HG02981 (cell line): ENCODE measurements around the gene HOXA7.

Source experiments
- ATAC-seq: cut with Tn5 transposase; IDR thresholded peaks from one replicate; pipeline ENCODE4 v1.9.1; 2021; ENCODE audit warnings: mild to moderate bottlenecking, moderate library complexity; ENCODE audit not compliant: unreplicated experiment

The HOXA7 gene

GRCh38 chr7:27160546-27161213 lies 4.2 kb upstream of the HOXA7 start:
- ATAC-seq: peak; percentile 43

GRCh38 chr7:27160145-27160545 lies 3.7 kb upstream of the HOXA7 start:
- no peak for ATAC-seq

GRCh38 chr7:27159266-27160144 lies 3.0 kb upstream of the HOXA7 start:
- no peak for ATAC-seq

- no peak for ATAC-seq
These were observed 2.2 kb upstream of the HOXA7 start for GRCh38 chr7:27158436-27159265.

GRCh38 chr7:27157702-27158431 lies 1.4 kb upstream of the HOXA7 start:
- ATAC-seq: no peak

- no peak for ATAC-seq
These were observed 634 bp upstream of the HOXA7 start for GRCh38 chr7:27156916-27157701.

GRCh38 chr7:27155816-27156507 lies 513 bp downstream of the HOXA7 start:
- no peak for ATAC-seq

GRCh38 chr7:27154901-27155815 lies 1.3 kb downstream of the HOXA7 start:
- ATAC-seq: no peak

GRCh38 chr7:27154369-27154768 lies 2.1 kb downstream of the HOXA7 start:
- no peak for ATAC-seq

- no peak for ATAC-seq
These were observed 2.9 kb downstream of the HOXA7 start for GRCh38 chr7:27153526-27153925.

GRCh38 chr7:27152816-27153442 lies 3.5 kb downstream of the HOXA7 start:
- no peak for ATAC-seq

- no peak for ATAC-seq
These were observed 4.3 kb downstream of the HOXA7 start, which contains the start of gene HOXA3 for GRCh38 chr7:27151931-27152815. HOXA3 (minus strand) TSS chr7:27152583; CDS start chr7:27110640, 41,943 bp downstream.

- no peak for ATAC-seq
These were observed 5.0 kb downstream of the HOXA7 start for GRCh38 chr7:27151341-27151930.

- peak; percentile 76 for ATAC-seq
These were observed 5.7 kb downstream of the HOXA7 start for GRCh38 chr7:27150568-27151340.

- no peak for ATAC-seq
These were observed 6.5 kb downstream of the HOXA7 start for GRCh38 chr7:27149842-27150567.
